Sigmoid colon (tissue), 4 donors: Measurements from ENCODE around the gene TEX261.

Source experiments
- POLR2A ChIP-seq, 2 donors: fragments of 450-650 bp; IDR thresholded peaks; one replicate each; pipeline ENCODE4 v1.6.1; 2016; ENCODE audit warnings: antibody characterized with exemption in 2 of 2, mild to moderate bottlenecking in 2 of 2, moderate library complexity in 2 of 2
- POLR2AphosphoS5 ChIP-seq, 4 donors: sonication (generic); formaldehyde crosslinking; IDR thresholded peaks; one replicate each; pipeline ENCODE4 v1.6.1; 2017; ENCODE audit warnings: antibody characterized with exemption in 4 of 4
- TF ChIP-seq, protein P1 (sequence below), 4 experiments: fragments of 450-650 bp in 3 of 4; fragments of 200-600 bp in 1 of 4; IDR thresholded peaks; one replicate each; pipeline ENCODE4 v1.5.1; 2016 to 2019; ENCODE audit warnings: antibody characterized with exemption in 4 of 4, mild to moderate bottlenecking in 3 of 4, moderate library complexity in 2 of 4

DNA sequence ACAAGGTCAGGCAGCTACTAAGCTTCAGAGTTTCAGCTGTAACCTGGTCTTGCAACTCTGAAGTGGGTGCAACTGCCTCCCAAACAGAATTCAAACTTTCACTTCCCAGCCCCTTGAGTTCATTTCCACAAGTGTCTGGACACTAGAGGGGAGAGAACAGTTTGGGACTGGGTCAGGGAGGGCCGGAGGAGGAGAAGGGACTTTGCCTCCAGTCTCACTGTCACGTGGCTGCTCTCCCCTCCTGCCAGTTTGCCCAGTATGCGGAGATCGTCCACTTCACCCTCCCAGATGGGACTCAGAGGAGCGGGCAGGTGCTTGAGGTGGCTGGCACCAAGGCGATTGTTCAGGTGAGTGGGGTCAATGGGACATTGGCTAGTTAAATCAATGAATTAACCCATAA is 36.9 kb downstream of the TEX261 start:
- TF ChIP-seq, protein P1, sequence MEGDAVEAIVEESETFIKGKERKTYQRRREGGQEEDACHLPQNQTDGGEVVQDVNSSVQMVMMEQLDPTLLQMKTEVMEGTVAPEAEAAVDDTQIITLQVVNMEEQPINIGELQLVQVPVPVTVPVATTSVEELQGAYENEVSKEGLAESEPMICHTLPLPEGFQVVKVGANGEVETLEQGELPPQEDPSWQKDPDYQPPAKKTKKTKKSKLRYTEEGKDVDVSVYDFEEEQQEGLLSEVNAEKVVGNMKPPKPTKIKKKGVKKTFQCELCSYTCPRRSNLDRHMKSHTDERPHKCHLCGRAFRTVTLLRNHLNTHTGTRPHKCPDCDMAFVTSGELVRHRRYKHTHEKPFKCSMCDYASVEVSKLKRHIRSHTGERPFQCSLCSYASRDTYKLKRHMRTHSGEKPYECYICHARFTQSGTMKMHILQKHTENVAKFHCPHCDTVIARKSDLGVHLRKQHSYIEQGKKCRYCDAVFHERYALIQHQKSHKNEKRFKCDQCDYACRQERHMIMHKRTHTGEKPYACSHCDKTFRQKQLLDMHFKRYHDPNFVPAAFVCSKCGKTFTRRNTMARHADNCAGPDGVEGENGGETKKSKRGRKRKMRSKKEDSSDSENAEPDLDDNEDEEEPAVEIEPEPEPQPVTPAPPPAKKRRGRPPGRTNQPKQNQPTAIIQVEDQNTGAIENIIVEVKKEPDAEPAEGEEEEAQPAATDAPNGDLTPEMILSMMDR (IDR thresholded peaks at IDR 0.05), result no peak
- no peak for TF ChIP-seq POLR2A (IDR thresholded peaks at IDR 0.05)
- TF ChIP-seq POLR2AphosphoS5 (IDR thresholded peaks at IDR 0.05), result no peak
